SU-DHL-6 (cell line): ENCODE measurements around the gene MCTP1.

Experiments used
- CTCF ChIP-seq: fragments of 200-600 bp; sonication (generic); IDR thresholded peaks from one replicate; pipeline ENCODE4 v1.5.1; 2017; ENCODE audit warnings: antibody characterized with exemption, mild to moderate bottlenecking, low read length, moderate library complexity; ENCODE audit not compliant: insufficient read depth, poor library complexity, severe bottlenecking
- EZH2phosphoT487 ChIP-seq: fragments of 200-600 bp; sonication (generic), shearing (Covaris generic); conservative IDR thresholded peaks from 2 replicates; pipeline ENCODE4 v1.6.1; 2018; ENCODE audit warnings: mild to moderate bottlenecking, antibody characterized with exemption, low read length, moderate library complexity, mixed read lengths

GRCh38 chr5:95032801-95033200 is 252.1 kb downstream of the MCTP1 start:
- no peak for TF ChIP-seq CTCF
- TF ChIP-seq EZH2phosphoT487 = no peak
